Right atrium auricular region (tissue), 2 donors: ENCODE data around the gene SWT1. TPM values are rescaled to one million over a fixed set of nuclear protein-coding genes. Genes with fewer than 3 reads are reported as not detected.
"Not testable (repeated sequence)": the region's sequence is repeated elsewhere in the genome, so short reads cannot be mapped to it uniquely, and the experiment has no call there.

Source experiments
- DNase-seq: peaks from one replicate; pipeline ENCODE4 v3.0.0-alpha.2; 2019; ENCODE audit warnings: low spot score
- H3K27ac ChIP-seq, 2 donors: fragments of 200-600 bp; sonication (generic); 1 replicate in 1 of 2; 2 replicates in 1 of 2; pipeline ENCODE4 v1.5.1; 2016 to 2019
- H3K27me3 ChIP-seq, 2 donors: fragments of 200-600 bp; sonication (generic); one replicate each; pipeline versions ENCODE4 v1.5.1 to v1.6.0; 2017 to 2019
- H3K36me3 ChIP-seq: fragments of 200-600 bp; sonication (generic); one replicate; pipeline ENCODE4 v1.5.1; 2016
- H3K4me1 ChIP-seq, 2 donors: fragments of 200-600 bp; sonication (generic); one replicate each; pipeline versions ENCODE4 v1.5.1 to v1.6.0; 2017 to 2019
- H3K4me3 ChIP-seq, 2 donors: fragments of 200-600 bp; sonication (generic); 1 replicate in 1 of 2; 2 replicates in 1 of 2; pipeline ENCODE4 v1.5.1; 2017 to 2019; ENCODE audit warnings: mild to moderate bottlenecking in 1 of 2, moderate library complexity in 1 of 2
- H3K9me3 ChIP-seq, 2 donors: fragments of 200-600 bp; sonication (generic); one replicate each; pipeline ENCODE4 v1.5.1; 2019
- CTCF ChIP-seq, 2 donors: fragments of 200-600 bp; sonication (generic); IDR thresholded peaks; one replicate each; pipeline ENCODE4 v1.5.1; 2019; ENCODE audit warnings: antibody characterized with exemption in 2 of 2
- total RNA-seq, 2 donors: library from RNA; depleted of rRNA; stranded (reverse); fragments of >200 nt; gene quantifications; one replicate each; pipeline ENCODE4 v1.1.0, GENCODE V29; 2016

SWT1 gene
- total RNA-seq, 2 donors from 2014 or later, result 4.9 to 6.2 TPM

- Histone ChIP-seq H3K4me3 (no peak overlapping the region), H3K36me3 (peaks cover 8% of the 10 kb centered on the region)
- no peak for TF ChIP-seq CTCF (IDR thresholded peaks at IDR 0.05)
Observed at GRCh38 chr1:185215911-185216310, 58.9 kb downstream of the SWT1 start.

GRCh38 chr1:185224132-185224531 lies 67.2 kb downstream of the SWT1 start:
- Histone ChIP-seq H3K4me3 (no peak overlapping the region), H3K36me3 (peaks cover 21% of the 10 kb centered on the region), H3K4me1 (no peaks in the 10 kb centered on the region), H3K9me3 (peaks cover 0 to 10% of the 10 kb centered on the region in 2 donors), H3K27me3 (no peaks in the 10 kb centered on the region), H3K27ac (no peak overlapping the region)
- DNase-seq, result no peak
- no peak for TF ChIP-seq CTCF (IDR thresholded peaks at IDR 0.05)

More at GRCh38 chr1:185215911-185216310, 58.9 kb downstream of the SWT1 start:
- Histone ChIP-seq H3K27me3 (no peaks in the 10 kb centered on the region), H3K27ac (no peak overlapping the region), H3K4me1 (no peaks in the 10 kb centered on the region), H3K9me3 (peaks cover 0 to 4% of the 10 kb centered on the region in 2 donors)
- DNase-seq, result no peak

GRCh38 chr1:185227161-185227560 lies 70.2 kb downstream of the SWT1 start:
- TF ChIP-seq CTCF (IDR thresholded peaks at IDR 0.05), result no peak
- no peak for DNase-seq
- Histone ChIP-seq H3K36me3 (peaks cover 16% of the 10 kb centered on the region), H3K27ac (no peak overlapping the region), H3K9me3 (peaks cover 0 to 10% of the 10 kb centered on the region in 2 donors), H3K27me3 (no peaks in the 10 kb centered on the region), H3K4me1 (no peaks in the 10 kb centered on the region), H3K4me3 (no peak overlapping the region)

GRCh38 chr1:185228979-185229378 lies 72.0 kb downstream of the SWT1 start:
- no peak for TF ChIP-seq CTCF (IDR thresholded peaks at IDR 0.05)
- no peak overlapping the region for H3K4me3 ChIP-seq
- H3K36me3 ChIP-seq, result no peaks in the 10 kb centered on the region
- H3K27me3 ChIP-seq, result no peaks in the 10 kb centered on the region
- peaks cover 0 to 5% of the 10 kb centered on the region in 2 donors for H3K9me3 ChIP-seq
- no peak overlapping the region for H3K27ac ChIP-seq
- no peak for DNase-seq
- no peaks in the 10 kb centered on the region for H3K4me1 ChIP-seq

GRCh38 chr1:185229981-185230380 lies 73.0 kb downstream of the SWT1 start:
- DNase-seq, result no peak
- no peaks in the 10 kb centered on the region for H3K4me1 ChIP-seq
- no peak overlapping the region for H3K27ac ChIP-seq
- H3K36me3 ChIP-seq, result no peaks in the 10 kb centered on the region
- no peak overlapping the region for H3K4me3 ChIP-seq
- H3K9me3 ChIP-seq, result no peaks in the 10 kb centered on the region
- no peak for TF ChIP-seq CTCF (IDR thresholded peaks at IDR 0.05)
- no peaks in the 10 kb centered on the region for H3K27me3 ChIP-seq

GRCh38 chr1:185232874-185233273 lies 75.9 kb downstream of the SWT1 start:
- Histone ChIP-seq H3K36me3 (no peaks in the 10 kb centered on the region), H3K27me3 (no peaks in the 10 kb centered on the region), H3K27ac (no peak overlapping the region), H3K4me1 (no peaks in the 10 kb centered on the region), H3K9me3 (no peaks in the 10 kb centered on the region), H3K4me3 (no peak overlapping the region)
- no peak for TF ChIP-seq CTCF (IDR thresholded peaks at IDR 0.05)
- no peak for DNase-seq

GRCh38 chr1:185234183-185234582 lies 77.2 kb downstream of the SWT1 start:
- not testable (repeated sequence) for H3K27me3 ChIP-seq, H3K4me1 ChIP-seq, H3K9me3 ChIP-seq, H3K36me3 ChIP-seq, H3K27ac ChIP-seq, DNase-seq, H3K4me3 ChIP-seq

GRCh38 chr1:185237176-185237575 lies 80.2 kb downstream of the SWT1 start:
- not testable (repeated sequence) for H3K4me3 ChIP-seq, DNase-seq

More at GRCh38 chr1:185237176-185237575, 80.2 kb downstream of the SWT1 start:
- H3K4me1 ChIP-seq, H3K36me3 ChIP-seq, H3K27ac ChIP-seq, H3K9me3 ChIP-seq, H3K27me3 ChIP-seq: not testable (repeated sequence)
